ENCODE data around the gene FANCC. TPM values are rescaled to one million over a fixed set of nuclear protein-coding genes. Genes with fewer than 3 reads are reported as not detected.

The FANCC gene
- total and polyA plus RNA-seq, 2 of the 4 experiments (the other 2 are of a cell fraction): 4.7 to 6.3 TPM

DNA sequence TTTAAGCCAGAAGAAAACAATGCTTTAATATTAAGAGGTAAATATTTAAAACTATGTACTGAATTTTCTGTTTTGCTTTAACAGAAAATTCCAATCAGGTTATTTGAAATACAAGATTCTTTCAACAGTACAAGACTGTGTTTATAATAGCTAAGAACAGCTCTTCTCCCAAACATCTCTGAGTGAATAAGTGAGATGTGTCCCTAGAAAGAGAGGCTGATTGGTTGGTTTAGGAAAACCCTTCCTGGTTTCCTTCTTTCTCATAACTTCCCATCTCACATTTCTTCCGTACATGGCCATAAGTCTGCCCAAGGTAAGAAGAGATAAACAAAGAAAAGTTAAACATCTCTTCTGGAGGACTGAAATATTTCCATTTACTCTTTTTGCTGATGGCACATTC, 145.9 kb downstream of the FANCC start:
- H2BK20ac ChIP-seq (ENCODE audit: low read depth, low read length): no peak overlapping the region
- H3K14ac ChIP-seq (replicated peaks; ENCODE audit: low read depth, low read length): no peak overlapping the region
- H4K91ac ChIP-seq (ENCODE audit: insufficient read depth, low read depth, low read length): no peak overlapping the region
- ChIA-PET CTCF (interaction anchor here (1.0 kb wide), 1 partner anchor 40 kb away, joined by 4 read pairs; no protein-coding TSS in a partner anchor), POLR2A (ENCODE audit: unreplicated experiment) (no interaction called here)
- H2BK5ac ChIP-seq (ENCODE audit: low read depth, low read length, poor library complexity, severe bottlenecking): peak overlapping the region; percentile 95
- H3K4me1 ChIP-seq (ENCODE audit: control insufficient read depth, insufficient read depth, low read length): peaks cover 5% of the 10 kb centered on the region
- no peaks in the 10 kb centered on the region for H3K27me3 ChIP-seq (ENCODE audit: control insufficient read depth, insufficient read depth, low read length)
- H3K9me3 ChIP-seq (ENCODE audit: control insufficient read depth, insufficient read depth, low read length): no peaks in the 10 kb centered on the region
- intact Hi-C loops (cut with micrococcal nuclease) (no loop called here), dilution Hi-C loops (cut with HindIII; ENCODE audit: low sequenced_read_pairs, unreplicated experiment) (no loop called here), in situ Hi-C loops (cut with MboI; ENCODE audit: low sequenced_read_pairs) (no loop called here)
- no peak overlapping the region for H3K9ac ChIP-seq (ENCODE audit: low read depth, low read length)
- TF ChIP-seq, protein P1, sequence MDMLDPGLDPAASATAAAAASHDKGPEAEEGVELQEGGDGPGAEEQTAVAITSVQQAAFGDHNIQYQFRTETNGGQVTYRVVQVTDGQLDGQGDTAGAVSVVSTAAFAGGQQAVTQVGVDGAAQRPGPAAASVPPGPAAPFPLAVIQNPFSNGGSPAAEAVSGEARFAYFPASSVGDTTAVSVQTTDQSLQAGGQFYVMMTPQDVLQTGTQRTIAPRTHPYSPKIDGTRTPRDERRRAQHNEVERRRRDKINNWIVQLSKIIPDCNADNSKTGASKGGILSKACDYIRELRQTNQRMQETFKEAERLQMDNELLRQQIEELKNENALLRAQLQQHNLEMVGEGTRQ (IDR thresholded peaks at IDR 0.05; ENCODE audit: low read depth, low read length): no peak
- TF ChIP-seq RAD21 (IDR thresholded peaks at IDR 0.05; ENCODE audit: low read length) (no peak), POLR2A (IDR thresholded peaks at IDR 0.05; ENCODE audit: low read depth, low read length) (no peak), CHD1 (IDR thresholded peaks at IDR 0.05; ENCODE audit: low read depth, low read length) (no peak), SMC3 (IDR thresholded peaks at IDR 0.05; ENCODE audit: low read depth, low read length) (no peak), FOS (IDR thresholded peaks at IDR 0.05; ENCODE audit: low read depth, low read length) (no peak), CEBPB (IDR thresholded peaks at IDR 0.05; ENCODE audit: low read depth, low read length) (no peak), RFX5 (IDR thresholded peaks at IDR 0.05; ENCODE audit: low read depth, low read length) (no peak), NFE2L2 (IDR thresholded peaks at IDR 0.05; ENCODE audit: low read depth, low read length) (no peak)
- TF ChIP-seq, protein P2, sequence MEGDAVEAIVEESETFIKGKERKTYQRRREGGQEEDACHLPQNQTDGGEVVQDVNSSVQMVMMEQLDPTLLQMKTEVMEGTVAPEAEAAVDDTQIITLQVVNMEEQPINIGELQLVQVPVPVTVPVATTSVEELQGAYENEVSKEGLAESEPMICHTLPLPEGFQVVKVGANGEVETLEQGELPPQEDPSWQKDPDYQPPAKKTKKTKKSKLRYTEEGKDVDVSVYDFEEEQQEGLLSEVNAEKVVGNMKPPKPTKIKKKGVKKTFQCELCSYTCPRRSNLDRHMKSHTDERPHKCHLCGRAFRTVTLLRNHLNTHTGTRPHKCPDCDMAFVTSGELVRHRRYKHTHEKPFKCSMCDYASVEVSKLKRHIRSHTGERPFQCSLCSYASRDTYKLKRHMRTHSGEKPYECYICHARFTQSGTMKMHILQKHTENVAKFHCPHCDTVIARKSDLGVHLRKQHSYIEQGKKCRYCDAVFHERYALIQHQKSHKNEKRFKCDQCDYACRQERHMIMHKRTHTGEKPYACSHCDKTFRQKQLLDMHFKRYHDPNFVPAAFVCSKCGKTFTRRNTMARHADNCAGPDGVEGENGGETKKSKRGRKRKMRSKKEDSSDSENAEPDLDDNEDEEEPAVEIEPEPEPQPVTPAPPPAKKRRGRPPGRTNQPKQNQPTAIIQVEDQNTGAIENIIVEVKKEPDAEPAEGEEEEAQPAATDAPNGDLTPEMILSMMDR (conservative IDR thresholded peaks at IDR 0.05; ENCODE audit: low read depth, low read length): no peak
- H3K23ac ChIP-seq (ENCODE audit: low read depth, low read length): no peak overlapping the region
- H4K20me1 ChIP-seq (ENCODE audit: insufficient read depth, low read length): no peaks in the 10 kb centered on the region
- no peak overlapping the region for H2BK120ac ChIP-seq (ENCODE audit: low read depth, low read length)
- H2AFZ ChIP-seq (replicated peaks; ENCODE audit: low read length, poor library complexity): no peak overlapping the region
- H3K18ac ChIP-seq (ENCODE audit: low read depth, low read length): no peak overlapping the region
- no peaks in the 10 kb centered on the region for H3K36me3 ChIP-seq (ENCODE audit: control insufficient read depth, insufficient read depth, low read length)
- H2AK9ac ChIP-seq (replicated peaks; ENCODE audit: low read depth, low read length, poor library complexity): no peak overlapping the region
- BruUV-seq (replicated peaks): no TSS peak
- H3K27ac ChIP-seq (ENCODE audit: insufficient read depth, low read length): peak overlapping the region; percentile 26; the same call in 1 of the 2 replicates
- no peak overlapping the region for H3K56ac ChIP-seq (ENCODE audit: extremely low read depth, insufficient read depth, low read length)
- peaks cover 0 to 2% of the 10 kb centered on the region in 2 experiments; a peak in 1 of 4 replicates for H3K79me1 ChIP-seq (ENCODE audit: low read depth in 1 of 2, low read length in 2 of 2)
- DNase-seq: peak; percentile 79
- no peak overlapping the region for H3K4me3 ChIP-seq (ENCODE audit: insufficient read depth, low read depth, low read length)
- H2AK5ac ChIP-seq (ENCODE audit: low read depth, low read length): no peak overlapping the region
- H4K5ac ChIP-seq (ENCODE audit: low read depth, low read length): no peak overlapping the region
- H2BK15ac ChIP-seq (ENCODE audit: low read depth, low read length): no peak overlapping the region
- ATAC-seq (ENCODE audit: low read depth): peak; percentile 83
- peaks cover 5% of the 10 kb centered on the region for H3K9me1 ChIP-seq (ENCODE audit: insufficient read depth, low read length)
- no peak overlapping the region; the same call in 1 of the 2 replicates for H3K4ac ChIP-seq (ENCODE audit: low read depth, low read length)
- H3K4me2 ChIP-seq (ENCODE audit: low read depth, low read length): peak overlapping the region; percentile 5; the same call in 1 of the 2 replicates
- peak overlapping the region in 1 of 2 experiments; percentile 82; a peak in 1 of 4 replicates for H4K8ac ChIP-seq (ENCODE audit: low read depth in 2 of 2, low read length in 2 of 2)
- WGBS, 2 experiments (ENCODE audit: extremely low coverage in 2 of 2, insufficient read length in 1 of 2): no CpG with 5 or more reads among the region's 1 CpG

Measured in IMR-90 (cell line).